Panc1 (cell line): ENCODE data around the gene FNDC8. TPM values are rescaled to one million over a fixed set of nuclear protein-coding genes. Genes with fewer than 3 reads are reported as not detected.
A peak's percentile ranks its signal among the peaks of the same experiment; 100 is the strongest.

Source experiments
- ATAC-seq: fragments of 200-7000 bp; cut with Tn5 transposase; 2 replicates; pipeline ENCODE4 v1.9.1; 2020; ENCODE audit warnings: mild to moderate bottlenecking, moderate library complexity
- BruUV-seq: library from RNA; stranded (reverse); fragments of 400-500 nt; replicated peaks from 2 replicates; lab custom pipeline; 2021; lab: Mats Ljungman, UMichigan
- CTCF ChIA-PET: fragments of 300-600 bp; sonication (Branson Sonifier 250); formaldehyde crosslinking; loops from one replicate; lab custom pipeline; 2022; ENCODE audit warnings: antibody characterized with exemption; lab: Charles Lee
- POLR2A ChIA-PET: fragments of 300-600 bp; sonication (Branson Sonifier 250); formaldehyde crosslinking; loops from one replicate; lab custom pipeline; 2022; ENCODE audit warnings: antibody characterized with exemption; lab: Charles Lee
- DNase-seq: peaks from one replicate; pipeline ENCODE4 v3.0.0-alpha.2; 2010; ENCODE audit warnings: low read depth, low spot score
- H3K27ac ChIP-seq: 2 replicates; pipeline ENCODE4 v1.5.1; 2011; ENCODE audit warnings: mild to moderate bottlenecking, low read length, inconsistent platforms
- H3K27me3 ChIP-seq: fragments of 200-500 bp; sonication (Bioruptor generic); 2 replicates; pipeline ENCODE4 v1.6.0; 2014; ENCODE audit warnings: low read length, inconsistent platforms; ENCODE audit not compliant: control insufficient read depth, insufficient read depth
- H3K36me3 ChIP-seq: fragments of 200-500 bp; sonication (Bioruptor generic); 2 replicates; pipeline ENCODE4 v1.5.1; 2014; ENCODE audit warnings: inconsistent platforms, mild to moderate bottlenecking, low read length, moderate library complexity; ENCODE audit not compliant: control insufficient read depth, insufficient read depth
- H3K4me1 ChIP-seq: 2 replicates; pipeline ENCODE4 v1.5.1; 2011; ENCODE audit warnings: inconsistent platforms, mild to moderate bottlenecking, low read length, moderate library complexity; ENCODE audit not compliant: control insufficient read depth, insufficient read depth
- H3K4me3 ChIP-seq, 2 experiments: 2 replicates each; pipeline ENCODE4 v1.5.1; 2011 to 2012; ENCODE audit warnings: low read depth in 2 of 2, low read length in 2 of 2, mild to moderate bottlenecking in 2 of 2, inconsistent platforms in 1 of 2, moderate library complexity in 1 of 2
- H3K9me3 ChIP-seq: fragments of 200-500 bp; sonication (Bioruptor generic); 2 replicates; pipeline ENCODE4 v1.5.1; 2014; ENCODE audit warnings: low read depth, mild to moderate bottlenecking, inconsistent platforms, low read length, moderate library complexity; ENCODE audit not compliant: control insufficient read depth, insufficient read depth
- CTCF ChIP-seq: fragments of 450-650 bp; IDR thresholded peaks from 2 replicates; pipeline ENCODE4 v1.5.1; 2017; ENCODE audit warnings: mild to moderate bottlenecking
- POLR2AphosphoS5 ChIP-seq: IDR thresholded peaks from 2 replicates; pipeline ENCODE4 v1.6.1; 2012; ENCODE audit warnings: mild to moderate bottlenecking, low read depth, low read length, moderate library complexity
- REST ChIP-seq, 2 experiments: IDR thresholded peaks; 2 replicates each; pipeline ENCODE4 v1.6.1; 2011 to 2012; ENCODE audit warnings: low read depth in 2 of 2, control low read depth in 1 of 2, low read length in 1 of 2, mild to moderate bottlenecking in 1 of 2, moderate library complexity in 1 of 2; ENCODE audit not compliant: insufficient read depth in 1 of 2
- SIN3A ChIP-seq: IDR thresholded peaks from 2 replicates; pipeline ENCODE4 v1.6.1; 2012; ENCODE audit warnings: low read depth, mild to moderate bottlenecking, low read length, moderate library complexity, borderline replicate concordance; ENCODE audit not compliant: insufficient read depth
- TCF7L2 ChIP-seq: IDR thresholded peaks from 2 replicates; pipeline ENCODE4 v1.6.1; 2011; ENCODE audit warnings: mild to moderate bottlenecking, low read depth, low read length, inconsistent platforms
- in situ Hi-C: cut with HindIII; loops from 2 replicates; pipeline ENCODE4 v1.10.0; 2016; ENCODE audit warnings: low sequenced_read_pairs, low pct_unique_long_range_greater_than_20kb
- intact Hi-C: fragments of 100-400 bp; cut with micrococcal nuclease; formaldehyde crosslinking; loops from one replicate; pipeline ENCODE4 v1.10.0; 2022; ENCODE audit not compliant: unreplicated experiment
- total RNA-seq: library from RNA; stranded (reverse); gene quantifications from one replicate; pipeline ENCODE4 v1.2.1, GENCODE V29; 2021; ENCODE audit not compliant: unreplicated experiment

Gene FNDC8
- total RNA-seq, 1 experiment from 2014 or later, result not detected

GRCh38 chr17:35086164-35086563, 35.3 kb upstream of the FNDC8 start:
- H3K4me3 ChIP-seq, result peak overlapping the region in 1 of 2 experiments; percentile 17; a peak in 1 of 4 replicates

GRCh38 chr17:35086931-35087573, 34.4 kb upstream of the FNDC8 start:
- POLR2A ChIA-PET, result interaction anchor here (0.6 to 0.7 kb wide), 4 partner anchors 11 to 108 kb away, joined by 3 to 9 read pairs (median 4); no protein-coding TSS in a partner anchor
- in situ Hi-C loops (no loop called here), intact Hi-C loops (no loop called here)
- Histone ChIP-seq H3K4me1 (peaks cover 33% of the 10 kb centered on the region), H3K27ac (peak overlapping the region; percentile 85), H3K4me3 (peak overlapping the region in 1 of 2 experiments; percentile 95; a peak in 2 of 4 replicates), H3K9me3 (no peaks in the 10 kb centered on the region), H3K36me3 (no peaks in the 10 kb centered on the region), H3K27me3 (no peaks in the 10 kb centered on the region)
- no peak for TF ChIP-seq SIN3A
- CTCF ChIA-PET, result no interaction called here
- TSS peak; percentile 70 for BruUV-seq
- DNase-seq (no peak), ATAC-seq (no peak)

More at GRCh38 chr17:35086164-35086563, 35.3 kb upstream of the FNDC8 start:
- Histone ChIP-seq H3K36me3 (no peaks in the 10 kb centered on the region), H3K27me3 (no peaks in the 10 kb centered on the region), H3K27ac (peak overlapping the region; percentile 75), H3K9me3 (no peaks in the 10 kb centered on the region), H3K4me1 (peaks cover 39% of the 10 kb centered on the region)
- BruUV-seq, result no TSS peak
- intact Hi-C loops, result no loop called here
- ChIA-PET POLR2A (interaction anchor here (0.7 kb wide), 2 partner anchors 12 to 22 kb away, joined by 3 to 9 read pairs; no protein-coding TSS in a partner anchor), CTCF (no interaction called here)
- TF ChIP-seq CTCF (no peak), REST (IDR thresholded peaks at IDR 0.05; ENCODE audit: insufficient read depth in 1 of 2, low read depth in 2 of 2, low read length in 1 of 2) (no peak), TCF7L2 (no peak), POLR2AphosphoS5 (no peak), SIN3A (no peak)
- in situ Hi-C loops, result no loop called here
- ATAC-seq, result no peak
- DNase-seq, result no peak
